ENCODE measurements around the gene KCNIP4.

GRCh38 chr4:21879187-21879586, 69.4 kb downstream of the KCNIP4 start:
- no peak for TF ChIP-seq CTCF (IDR thresholded peaks at IDR 0.05)
- no peak for TF ChIP-seq POLR2A (IDR thresholded peaks at IDR 0.05)
